ENCODE results near the gene ZDHHC9.

Gene ZDHHC9

DNA sequence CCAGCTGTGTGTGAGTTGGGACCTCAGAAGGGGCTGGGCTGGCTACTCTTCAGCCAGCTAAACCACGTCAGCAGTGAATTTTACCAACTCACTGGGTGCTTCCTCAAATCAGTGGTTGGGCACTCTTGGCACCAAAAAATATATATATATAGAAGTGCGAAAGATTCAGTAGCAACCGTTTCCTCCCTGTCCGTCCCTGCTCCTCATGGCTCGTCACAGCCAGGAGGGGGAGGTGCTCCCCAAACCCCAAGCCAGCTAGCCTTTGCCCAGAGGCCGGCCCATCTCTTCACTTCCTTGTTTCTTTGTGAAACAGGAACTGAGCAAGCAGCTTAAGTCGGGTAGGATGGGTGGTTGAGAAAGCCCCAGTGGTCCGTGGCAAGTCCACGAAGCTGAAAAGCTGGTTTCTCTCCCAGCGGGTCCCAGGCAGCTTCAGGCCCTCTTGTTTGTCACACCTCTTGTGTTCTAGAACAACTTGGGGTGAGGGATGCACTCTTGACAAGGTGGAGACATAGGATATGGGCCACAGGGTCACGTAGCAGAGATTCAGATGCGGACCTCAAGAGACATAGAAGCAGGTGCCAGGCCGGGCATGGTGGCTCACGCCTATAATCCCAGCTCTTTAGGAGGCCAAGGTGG lies 70.8 kb downstream of the ZDHHC9 start:
- H2BK12ac ChIP-seq (ENCODE audit: low read length) = no peak overlapping the region
- H3K4ac ChIP-seq (ENCODE audit: low read depth, low read length) = no peak overlapping the region
- no CpG with 5 or more reads among the region's 14 CpGs for WGBS (ENCODE audit: extremely low coverage, insufficient coverage, insufficient read length)
- no peaks in the 10 kb centered on the region for H3K9me3 ChIP-seq (ENCODE audit: insufficient read depth, low read depth, low read length)
- H4K91ac ChIP-seq (ENCODE audit: low read depth, low read length) = no peak overlapping the region
- no peak overlapping the region for H3K23ac ChIP-seq (ENCODE audit: low read length)
- no peak overlapping the region for H2BK120ac ChIP-seq (ENCODE audit: insufficient read depth, low read length, poor library complexity)
- no peak overlapping the region for H3K14ac ChIP-seq (ENCODE audit: low read length)
- H3K79me2 ChIP-seq (ENCODE audit: control insufficient read depth, insufficient read depth, low read length, poor library complexity) = no peaks in the 10 kb centered on the region
- H3K27me3 ChIP-seq (ENCODE audit: insufficient read depth, low read length) = no peaks in the 10 kb centered on the region
- no peak overlapping the region for H4K12ac ChIP-seq (ENCODE audit: low read depth, low read length)
- no peak overlapping the region for H2AFZ ChIP-seq (ENCODE audit: insufficient read depth, low read length, poor library complexity)
- DNase-seq = peak in 1 of 2 donors; percentile 28
- no peak overlapping the region for H2BK5ac ChIP-seq (ENCODE audit: low read depth, low read length, poor library complexity)
- H3K79me1 ChIP-seq (ENCODE audit: low read length) = peaks cover 4% of the 10 kb centered on the region
- H2AK5ac ChIP-seq (ENCODE audit: low read length) = no peak overlapping the region
- no peak overlapping the region for H3K18ac ChIP-seq (ENCODE audit: low read length)
- no peak overlapping the region for H3K4me3 ChIP-seq (ENCODE audit: low read depth, low read length)
- H3K27ac ChIP-seq (ENCODE audit: low read depth, low read length) = no peak overlapping the region
- H3K4me1 ChIP-seq (ENCODE audit: control insufficient read depth in 1 of 2, insufficient read depth in 2 of 2, low read length in 2 of 2) = peaks cover 6 to 7% of the 10 kb centered on the region in 2 experiments
- H3K9ac ChIP-seq (ENCODE audit: low read length) = no peak overlapping the region
- no peaks in the 10 kb centered on the region for H3K36me3 ChIP-seq (ENCODE audit: control insufficient read depth in 1 of 2, insufficient read depth in 2 of 2, low read length in 2 of 2)
- H3K4me2 ChIP-seq (ENCODE audit: low read length) = no peak overlapping the region
- no peak overlapping the region for H4K8ac ChIP-seq (ENCODE audit: low read depth, low read length)

DNA sequence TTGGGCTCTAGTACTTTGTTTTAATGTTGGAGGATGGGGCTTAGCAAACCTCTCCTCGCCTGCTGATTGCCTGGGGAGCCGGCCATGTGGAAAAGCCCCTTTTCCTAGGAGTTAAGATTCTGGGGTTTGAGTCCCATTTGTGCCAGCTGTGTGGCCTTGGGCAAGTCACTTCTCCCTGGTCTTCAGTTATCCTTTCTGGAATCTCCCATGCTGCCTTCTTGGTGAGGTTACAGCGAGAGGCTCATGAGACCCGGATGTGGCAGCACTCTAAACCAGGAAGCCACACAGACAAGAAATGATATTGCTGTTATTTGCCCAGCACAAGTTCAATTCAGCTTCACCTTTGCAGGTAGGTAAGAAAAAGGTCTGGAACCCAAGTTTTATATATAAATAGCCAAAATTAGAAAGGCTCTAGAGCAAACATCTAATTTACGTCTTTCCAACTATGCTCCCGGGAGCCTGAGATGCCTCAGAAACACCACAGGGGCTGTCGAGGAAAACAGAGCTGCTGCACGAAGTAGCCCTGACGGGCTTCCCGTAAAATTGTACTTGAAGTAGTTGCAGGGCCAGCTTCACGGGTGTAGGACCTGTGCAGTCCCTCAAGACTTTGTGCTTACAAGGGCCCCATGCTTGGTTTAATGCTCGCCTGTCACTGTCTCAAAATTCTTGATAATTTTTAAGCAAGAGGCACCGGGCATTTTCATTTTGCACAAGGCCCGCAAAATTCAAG lies 72.3 kb downstream of the ZDHHC9 start:
- Histone ChIP-seq H3K4me2 (ENCODE audit: low read length) (no peak overlapping the region), H4K12ac (ENCODE audit: low read depth, low read length) (no peak overlapping the region), H4K91ac (ENCODE audit: low read depth, low read length) (no peak overlapping the region), H3K4me3 (ENCODE audit: low read depth, low read length) (no peak overlapping the region), H3K79me1 (ENCODE audit: low read length) (no peaks in the 10 kb centered on the region), H2AFZ (ENCODE audit: insufficient read depth, low read length, poor library complexity) (no peak overlapping the region), H2AK5ac (ENCODE audit: low read length) (no peak overlapping the region), H2BK5ac (ENCODE audit: low read depth, low read length, poor library complexity) (no peak overlapping the region), H4K8ac (ENCODE audit: low read depth, low read length) (no peak overlapping the region), H2BK120ac (ENCODE audit: insufficient read depth, low read length, poor library complexity) (no peak overlapping the region), H3K36me3 (ENCODE audit: control insufficient read depth in 1 of 2, insufficient read depth in 2 of 2, low read length in 2 of 2) (no peaks in the 10 kb centered on the region), H3K14ac (ENCODE audit: low read length) (no peak overlapping the region), H3K23ac (ENCODE audit: low read length) (no peak overlapping the region), H3K4ac (ENCODE audit: low read depth, low read length) (no peak overlapping the region), H3K27ac (ENCODE audit: low read depth, low read length) (no peak overlapping the region), H2BK12ac (ENCODE audit: low read length) (no peak overlapping the region), H3K9me3 (ENCODE audit: insufficient read depth, low read depth, low read length) (no peaks in the 10 kb centered on the region), H3K27me3 (ENCODE audit: insufficient read depth, low read length) (no peaks in the 10 kb centered on the region), H3K4me1 (ENCODE audit: control insufficient read depth in 1 of 2, insufficient read depth in 2 of 2, low read length in 2 of 2) (peaks cover 0 to 3% of the 10 kb centered on the region in 2 experiments), H3K79me2 (ENCODE audit: control insufficient read depth, insufficient read depth, low read length, poor library complexity) (no peaks in the 10 kb centered on the region), H3K18ac (ENCODE audit: low read length) (no peak overlapping the region), H3K9ac (ENCODE audit: low read length) (no peak overlapping the region)
- WGBS (ENCODE audit: extremely low coverage, insufficient coverage, insufficient read length) = no CpG with 5 or more reads among the region's 14 CpGs
- DNase-seq = no peak

DNA sequence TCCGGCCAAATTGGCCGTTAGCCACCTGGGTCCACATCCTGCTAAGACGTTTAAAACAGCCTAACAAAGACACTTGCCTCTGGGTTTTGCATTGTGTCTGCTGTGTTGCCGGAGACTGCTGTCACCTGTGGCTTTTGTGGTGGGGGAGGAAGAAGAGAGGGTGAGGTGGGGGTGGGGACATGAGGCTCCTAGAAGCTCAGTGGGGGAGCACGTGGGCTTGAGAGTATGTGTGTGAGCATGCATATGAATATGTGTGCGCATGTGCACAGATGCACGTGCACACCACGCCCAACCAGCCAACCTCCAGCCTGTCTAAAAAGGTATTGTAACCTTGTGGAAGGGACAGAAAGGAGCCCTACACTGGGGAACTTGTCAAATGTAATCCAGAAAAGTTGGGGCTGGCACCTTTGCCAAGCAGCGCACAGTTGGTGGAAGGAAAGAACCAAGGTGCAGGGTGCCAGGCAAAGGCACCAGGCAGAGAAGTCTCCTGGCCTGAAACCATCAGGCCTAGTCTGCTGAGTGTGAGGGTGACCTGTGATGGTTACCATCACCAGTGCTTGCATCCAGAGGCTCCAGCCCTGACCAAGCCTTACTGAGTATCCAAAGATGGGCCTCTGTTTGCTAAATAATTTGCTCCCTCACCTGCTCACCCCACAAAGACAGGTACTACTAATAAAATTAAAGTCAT lies 74.1 kb downstream of the ZDHHC9 start:
- Histone ChIP-seq H3K27ac (ENCODE audit: low read depth, low read length) (no peak overlapping the region), H2BK5ac (ENCODE audit: low read depth, low read length, poor library complexity) (no peak overlapping the region), H3K79me1 (ENCODE audit: low read length) (no peaks in the 10 kb centered on the region), H3K4me1 (ENCODE audit: control insufficient read depth in 1 of 2, insufficient read depth in 2 of 2, low read length in 2 of 2) (peaks cover 0 to 3% of the 10 kb centered on the region in 2 experiments), H2BK120ac (ENCODE audit: insufficient read depth, low read length, poor library complexity) (no peak overlapping the region), H4K12ac (ENCODE audit: low read depth, low read length) (no peak overlapping the region), H2BK12ac (ENCODE audit: low read length) (no peak overlapping the region), H3K18ac (ENCODE audit: low read length) (no peak overlapping the region), H3K4ac (ENCODE audit: low read depth, low read length) (no peak overlapping the region), H3K9me3 (ENCODE audit: insufficient read depth, low read depth, low read length) (no peaks in the 10 kb centered on the region), H4K91ac (ENCODE audit: low read depth, low read length) (no peak overlapping the region), H3K27me3 (ENCODE audit: insufficient read depth, low read length) (no peaks in the 10 kb centered on the region), H3K9ac (ENCODE audit: low read length) (no peak overlapping the region), H3K14ac (ENCODE audit: low read length) (no peak overlapping the region), H2AFZ (ENCODE audit: insufficient read depth, low read length, poor library complexity) (no peak overlapping the region), H3K23ac (ENCODE audit: low read length) (no peak overlapping the region), H4K8ac (ENCODE audit: low read depth, low read length) (no peak overlapping the region), H3K4me3 (ENCODE audit: low read depth, low read length) (no peak overlapping the region), H3K79me2 (ENCODE audit: control insufficient read depth, insufficient read depth, low read length, poor library complexity) (no peaks in the 10 kb centered on the region), H3K4me2 (ENCODE audit: low read length) (no peak overlapping the region), H3K36me3 (ENCODE audit: control insufficient read depth in 1 of 2, insufficient read depth in 2 of 2, low read length in 2 of 2) (no peaks in the 10 kb centered on the region), H2AK5ac (ENCODE audit: low read length) (no peak overlapping the region)
- no peak for DNase-seq
- no CpG with 5 or more reads among the region's 9 CpGs for WGBS (ENCODE audit: extremely low coverage, insufficient coverage, insufficient read length)

DNA sequence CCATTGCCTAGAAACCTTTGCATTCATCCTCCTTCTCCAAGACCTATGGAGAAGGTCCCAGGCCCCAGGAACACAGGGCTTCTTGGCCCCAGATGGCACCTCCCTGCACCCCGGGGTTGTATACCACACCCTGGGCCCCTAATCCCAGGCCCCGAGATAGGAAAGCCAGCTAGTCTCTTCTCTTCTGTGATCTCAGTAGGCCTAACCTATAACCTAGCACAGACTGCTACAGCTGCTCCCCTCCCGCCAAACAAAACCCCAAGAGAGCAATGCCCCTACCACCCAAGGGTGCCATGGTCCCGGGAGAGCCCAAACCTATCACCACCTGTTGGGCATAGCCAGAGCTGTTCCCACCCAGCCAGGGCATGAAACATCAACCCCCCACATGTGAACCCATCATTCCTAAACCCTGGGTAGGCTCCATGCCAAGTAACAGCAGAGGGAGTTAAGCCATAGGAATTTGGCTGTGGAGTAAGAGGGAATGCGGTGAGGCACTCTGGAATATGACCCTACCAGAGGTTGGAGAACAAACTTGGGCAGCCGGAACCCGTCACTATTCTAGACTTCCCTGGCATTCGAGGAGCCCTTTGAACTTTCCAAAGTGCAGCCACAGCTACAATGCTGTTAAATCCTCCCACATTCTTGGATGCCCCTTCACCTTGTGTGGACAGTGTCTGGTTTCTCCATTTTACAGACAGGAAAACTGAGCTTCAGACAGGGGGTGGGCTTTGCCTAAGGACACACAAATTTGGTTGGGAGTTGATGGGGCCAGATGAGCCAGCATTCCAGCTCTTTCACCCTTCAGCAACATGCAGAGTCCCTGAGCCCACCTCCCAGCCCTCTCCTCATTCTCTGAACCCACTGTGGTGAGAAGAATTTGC lies 74.9 kb downstream of the ZDHHC9 start:
- no peaks in the 10 kb centered on the region for H3K36me3 ChIP-seq (ENCODE audit: control insufficient read depth in 1 of 2, insufficient read depth in 2 of 2, low read length in 2 of 2)
- H2BK12ac ChIP-seq (ENCODE audit: low read length) = no peak overlapping the region
- H3K79me1 ChIP-seq (ENCODE audit: low read length) = no peaks in the 10 kb centered on the region
- H3K4me1 ChIP-seq (ENCODE audit: control insufficient read depth in 1 of 2, insufficient read depth in 2 of 2, low read length in 2 of 2) = peaks cover 0 to 2% of the 10 kb centered on the region in 2 experiments
- no peak overlapping the region for H3K4ac ChIP-seq (ENCODE audit: low read depth, low read length)
- no peaks in the 10 kb centered on the region for H3K27me3 ChIP-seq (ENCODE audit: insufficient read depth, low read length)
- H3K4me3 ChIP-seq (ENCODE audit: low read depth, low read length) = no peak overlapping the region
- H3K4me2 ChIP-seq (ENCODE audit: low read length) = no peak overlapping the region
- no peak overlapping the region for H4K91ac ChIP-seq (ENCODE audit: low read depth, low read length)
- H2AK5ac ChIP-seq (ENCODE audit: low read length) = no peak overlapping the region
- no CpG with 5 or more reads among the region's 8 CpGs for WGBS (ENCODE audit: extremely low coverage, insufficient coverage, insufficient read length)
- H3K9ac ChIP-seq (ENCODE audit: low read length) = no peak overlapping the region
- no peak overlapping the region for H2AFZ ChIP-seq (ENCODE audit: insufficient read depth, low read length, poor library complexity)
- H3K9me3 ChIP-seq (ENCODE audit: insufficient read depth, low read depth, low read length) = no peaks in the 10 kb centered on the region
- no peak overlapping the region for H4K12ac ChIP-seq (ENCODE audit: low read depth, low read length)
- no peak for DNase-seq
- no peak overlapping the region for H3K18ac ChIP-seq (ENCODE audit: low read length)
- H2BK5ac ChIP-seq (ENCODE audit: low read depth, low read length, poor library complexity) = no peak overlapping the region
- no peak overlapping the region for H2BK120ac ChIP-seq (ENCODE audit: insufficient read depth, low read length, poor library complexity)
- no peak overlapping the region for H4K8ac ChIP-seq (ENCODE audit: low read depth, low read length)
- no peak overlapping the region for H3K27ac ChIP-seq (ENCODE audit: low read depth, low read length)
- H3K14ac ChIP-seq (ENCODE audit: low read length) = no peak overlapping the region
- no peak overlapping the region for H3K23ac ChIP-seq (ENCODE audit: low read length)
- no peaks in the 10 kb centered on the region for H3K79me2 ChIP-seq (ENCODE audit: control insufficient read depth, insufficient read depth, low read length, poor library complexity)
